CD4-positive, alpha-beta T cell treated with Interferon alpha-2 for 1 hour (primary cell): ENCODE measurements around the gene SLC35E3.
A peak's percentile ranks its signal among the peaks of the same experiment; 100 is the strongest.

Source experiments
- DNase-seq, 2 donors: peaks; one replicate each; pipeline ENCODE4 v3.0.0-alpha.2; 2020 to 2022

Gene SLC35E3

GRCh38 chr12:68745904-68746571 lies at the start of gene SLC35E3:
Gene SLC35E3, plus strand, starts transcription at chr12:68746176. Its CDS starts 202 bp downstream, at chr12:68746378.
- peak; percentile 90 to 91 for DNase-seq

GRCh38 chr12:68699486-68699885 lies 46.5 kb upstream of the SLC35E3 start:
- DNase-seq, result no peak

DNA sequence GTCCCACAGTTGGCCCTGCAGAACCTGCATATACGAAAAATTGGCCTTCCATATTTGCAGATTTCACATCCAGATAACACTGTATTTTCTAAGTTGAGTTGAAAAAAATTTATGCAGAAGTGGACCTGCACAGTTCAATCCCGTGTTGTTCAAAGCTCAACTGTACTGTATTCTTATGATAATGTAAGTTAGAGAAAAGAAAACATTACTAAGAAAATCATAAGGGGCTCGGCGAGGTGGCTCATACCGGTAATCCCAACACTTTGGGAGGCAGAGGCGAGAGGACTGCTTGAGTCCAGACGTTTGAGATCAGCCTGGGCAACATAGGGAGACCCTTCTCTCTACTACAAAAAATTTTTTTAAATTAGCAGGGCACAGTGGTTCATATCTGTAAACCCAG lies 18.2 kb upstream of the SLC35E3 start:
- no peak for DNase-seq

- DNase-seq, result no peak
Observed at GRCh38 chr12:68733661-68734071, 12.3 kb upstream of the SLC35E3 start.

DNA sequence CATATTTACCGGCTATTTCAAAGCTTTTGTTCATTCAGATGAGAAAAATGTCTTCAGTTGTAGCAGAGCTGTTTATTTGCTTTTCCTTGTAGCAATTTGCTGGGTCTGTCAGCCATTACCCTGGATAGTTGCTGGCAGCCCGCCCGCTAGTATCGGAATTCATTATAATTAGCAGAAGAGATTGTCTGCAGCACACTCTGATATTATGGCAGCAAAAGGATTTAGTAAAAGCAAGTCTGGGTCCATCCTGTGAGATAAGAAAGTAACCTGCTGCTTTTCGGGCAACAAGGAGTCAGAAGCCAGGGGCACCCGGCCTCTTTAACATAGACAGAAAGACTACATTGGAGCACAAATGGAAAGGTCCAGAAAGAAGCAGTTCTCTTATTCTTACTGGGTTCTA lies 6.1 kb upstream of the SLC35E3 start:
- no peak for DNase-seq

DNA sequence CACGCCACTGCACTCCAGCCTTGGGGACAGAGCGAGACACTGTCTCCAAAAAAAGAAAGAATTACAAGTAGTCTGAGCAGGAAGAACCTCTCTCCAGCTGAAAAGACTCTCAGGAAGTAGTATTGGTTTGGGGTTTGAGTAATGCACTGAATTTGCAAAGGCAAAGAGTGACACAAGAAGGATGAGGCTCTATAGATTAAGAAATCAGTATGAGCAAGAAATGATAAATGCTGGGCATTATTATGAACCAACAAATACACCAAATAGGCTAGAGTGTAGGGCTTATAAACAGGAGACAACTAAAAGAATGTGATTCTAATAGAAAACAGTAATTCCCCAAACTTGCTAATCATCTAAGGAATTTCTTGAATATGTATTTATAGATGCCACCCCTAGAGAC lies 2.6 kb upstream of the SLC35E3 start:
- no peak for DNase-seq

GRCh38 chr12:68745376-68745903 lies 536 bp upstream of the SLC35E3 start:
- DNase-seq, result peak in 1 of 2 donors; percentile 11

DNA sequence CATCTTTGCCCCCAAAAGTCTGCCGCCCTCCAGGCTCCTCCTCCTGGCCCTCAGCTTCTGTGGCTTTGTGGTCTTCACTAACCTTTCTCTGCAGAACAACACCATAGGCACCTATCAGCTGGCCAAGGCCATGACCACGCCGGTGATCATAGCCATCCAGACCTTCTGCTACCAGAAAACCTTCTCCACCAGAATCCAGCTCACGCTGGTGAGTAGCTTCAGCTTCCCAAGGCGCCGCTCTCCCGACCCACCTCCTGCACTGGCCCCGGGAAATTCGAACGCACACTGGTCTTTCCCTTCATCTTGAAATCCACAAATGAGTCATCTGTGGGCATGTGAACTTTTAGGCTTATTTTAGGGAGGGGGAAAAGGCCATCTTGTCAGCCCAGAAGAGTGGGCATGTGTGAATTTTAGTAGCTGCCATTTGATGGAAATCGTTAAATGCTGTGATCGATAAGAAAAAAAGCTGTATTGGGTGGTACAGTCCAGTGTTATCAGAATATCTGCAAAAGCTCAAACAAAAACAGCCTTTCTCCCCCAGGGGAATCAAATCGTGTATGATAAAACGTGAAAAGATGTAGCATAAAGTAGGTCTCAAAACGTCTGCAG lies 700 bp downstream of the SLC35E3 start:
- peak; percentile 3 to 32 for DNase-seq

GRCh38 chr12:68749443-68749842 lies 3.5 kb downstream of the SLC35E3 start:
- DNase-seq, result no peak

DNA sequence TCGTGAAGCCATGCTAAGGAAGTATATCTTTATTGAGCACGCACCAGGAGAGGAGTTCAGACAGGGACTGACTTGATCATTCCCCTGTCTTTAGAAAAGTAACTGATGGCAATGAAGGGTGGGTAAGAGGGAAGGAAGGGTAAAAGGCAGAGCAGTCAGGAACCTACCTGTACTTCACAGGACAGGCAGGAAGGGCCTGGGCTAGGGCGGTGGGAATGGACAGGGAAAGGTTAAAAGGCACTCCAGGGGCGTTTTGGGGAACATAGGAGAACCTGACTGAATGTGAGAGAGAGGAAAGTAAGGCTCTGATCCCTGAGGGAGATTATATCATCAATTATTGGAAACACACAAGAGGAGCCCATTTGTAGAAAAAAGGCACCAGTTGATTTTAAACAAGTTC lies 3.9 kb downstream of the SLC35E3 start:
- no peak for DNase-seq

DNA sequence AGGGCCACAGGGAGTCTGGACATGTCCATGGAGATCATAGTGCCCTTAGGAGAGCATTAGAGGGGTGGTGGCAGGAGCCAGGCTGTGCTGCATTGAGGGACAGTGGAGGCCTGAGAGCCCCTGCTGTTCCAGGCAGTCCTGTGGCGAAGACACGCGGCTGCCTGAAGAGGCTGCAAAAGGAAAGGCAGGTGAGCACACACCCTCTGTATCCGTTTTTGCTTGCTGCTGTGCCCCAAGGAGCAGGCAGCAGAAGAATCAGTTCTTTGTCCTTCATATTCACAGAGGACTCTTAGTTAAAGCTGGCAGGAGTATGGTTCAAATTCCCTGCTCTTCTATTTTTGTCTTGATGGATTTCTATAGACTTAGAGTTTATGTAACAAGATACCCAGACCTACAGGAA lies 4.5 kb downstream of the SLC35E3 start:
- DNase-seq, result no peak

DNA sequence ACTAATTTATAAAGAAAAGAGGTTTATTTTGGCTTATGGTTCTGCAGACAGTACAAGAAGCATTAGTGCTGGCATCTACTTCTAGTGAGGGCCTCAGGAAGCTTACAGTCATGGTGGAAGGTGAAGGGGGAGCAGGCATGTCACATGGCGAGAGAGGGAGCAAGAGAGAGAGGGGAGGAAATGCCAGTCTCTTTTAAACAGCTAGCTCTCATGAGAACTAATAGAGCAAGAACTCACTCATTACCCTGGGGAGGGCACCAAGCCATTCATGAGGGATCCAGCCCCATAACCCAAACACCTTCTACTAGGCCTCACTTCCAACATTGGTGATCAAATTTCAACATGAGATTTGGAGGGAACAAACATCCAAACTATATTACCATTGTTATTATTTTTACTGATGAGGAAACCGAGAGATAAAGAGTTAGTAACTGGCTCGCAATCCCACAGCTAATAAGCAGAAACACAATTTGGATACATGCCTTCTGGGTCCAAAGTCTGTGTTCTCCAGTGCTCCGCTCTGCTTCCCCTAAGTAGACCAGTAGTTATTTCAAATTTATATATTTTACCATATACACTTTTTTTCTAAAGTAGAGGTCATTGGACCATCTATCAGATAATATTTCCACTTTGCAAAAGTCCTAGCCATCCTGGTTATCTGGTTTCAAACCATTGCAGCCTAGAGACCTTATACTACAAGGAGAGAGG lies 9.7 kb downstream of the SLC35E3 start:
- DNase-seq, result no peak

DNA sequence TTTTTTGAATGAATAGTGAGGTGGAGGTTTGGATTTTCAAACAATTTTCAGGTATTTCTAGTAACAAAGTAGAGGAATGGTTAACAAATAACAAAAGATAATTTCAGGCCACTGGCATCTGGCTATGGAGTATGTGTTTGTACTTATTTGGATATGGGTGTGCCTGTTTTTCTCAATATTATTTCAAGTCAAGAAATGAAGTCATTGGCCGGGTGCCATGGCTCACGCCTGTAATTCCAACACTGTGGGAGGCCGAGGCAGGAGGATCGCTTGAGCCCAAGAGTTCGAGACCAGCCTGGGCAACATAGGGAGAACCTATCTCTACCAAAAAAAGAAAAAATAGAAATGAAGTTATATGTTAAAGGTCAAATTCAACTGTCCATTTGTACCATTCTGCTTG lies 13.9 kb downstream of the SLC35E3 start:
- DNase-seq, result no peak

DNA sequence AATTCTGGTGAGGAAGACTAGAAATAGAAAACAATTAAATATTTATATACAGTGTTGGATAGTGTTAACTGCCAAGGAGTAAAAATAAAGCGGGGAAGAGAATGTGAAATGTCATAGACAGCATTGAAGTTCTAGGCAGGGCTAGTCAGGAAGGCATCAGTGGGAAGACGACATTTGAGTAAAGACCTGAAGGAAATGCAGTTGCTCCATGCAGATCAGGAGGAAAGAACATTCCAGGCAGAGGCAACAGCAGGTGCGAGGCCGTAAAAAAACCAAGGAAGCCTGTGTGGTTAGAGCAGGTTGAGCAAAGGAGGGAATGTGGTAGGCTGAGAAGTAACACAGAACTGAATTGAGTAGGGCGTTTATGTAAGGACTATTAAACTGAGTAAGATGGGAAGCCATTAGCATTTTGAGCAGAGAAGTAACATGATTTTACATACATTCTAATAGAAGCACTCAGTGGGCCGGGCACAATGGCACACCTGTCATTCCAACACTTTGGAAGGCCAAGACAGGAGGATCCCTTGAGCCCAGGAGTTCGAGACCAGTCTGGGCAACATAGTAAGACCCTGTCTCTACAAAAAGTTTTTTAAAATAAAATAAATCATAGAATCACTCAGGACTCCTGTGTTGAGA lies 14.9 kb downstream of the SLC35E3 start:
- no peak for DNase-seq

DNA sequence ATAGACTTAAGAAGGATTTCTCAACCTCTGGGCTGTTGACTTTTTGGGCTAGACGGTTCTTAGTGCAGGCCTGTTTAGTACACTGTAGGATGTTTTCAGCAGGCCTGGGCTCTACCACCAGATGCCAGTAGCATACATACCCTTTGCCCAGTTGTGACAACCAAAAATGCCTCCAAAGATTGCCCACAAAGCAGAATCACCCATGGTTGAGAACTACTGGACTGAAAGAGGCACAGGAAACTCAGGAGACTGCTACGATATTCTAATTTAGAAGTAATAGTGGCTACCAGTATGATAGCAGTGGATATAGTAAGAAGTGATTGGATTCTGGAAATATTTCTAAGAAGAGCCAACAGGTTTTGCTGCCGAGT lies 15.5 kb downstream of the SLC35E3 start:
- DNase-seq, result no peak

GRCh38 chr12:68761901-68762630 lies 16.1 kb downstream of the SLC35E3 start:
- no peak for DNase-seq

- no peak for DNase-seq
Observed at GRCh38 chr12:68762691-68763090, 16.7 kb downstream of the SLC35E3 start.

- DNase-seq, result no peak
Observed at GRCh38 chr12:68765696-68766095, 19.7 kb downstream of the SLC35E3 start.

DNA sequence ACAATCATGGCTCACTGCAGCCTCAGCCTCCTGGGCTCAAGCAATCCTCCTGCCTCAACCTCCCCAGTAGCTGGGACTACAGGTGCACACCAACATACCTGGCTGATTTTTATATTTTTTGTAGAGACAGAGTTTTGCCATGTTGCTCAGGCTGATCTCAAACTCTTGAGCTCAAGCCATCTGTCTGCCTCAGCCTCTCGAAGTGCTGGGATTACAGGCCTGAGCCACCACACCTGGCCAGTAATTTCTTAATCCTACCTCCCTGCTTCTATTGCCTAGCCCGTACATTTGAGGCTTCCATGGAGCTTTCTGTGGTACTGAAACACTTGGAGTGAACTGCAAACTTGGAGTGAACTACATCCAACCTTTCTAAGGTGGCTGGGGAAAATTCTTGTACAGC lies 20.7 kb downstream of the SLC35E3 start:
- DNase-seq, result no peak

DNA sequence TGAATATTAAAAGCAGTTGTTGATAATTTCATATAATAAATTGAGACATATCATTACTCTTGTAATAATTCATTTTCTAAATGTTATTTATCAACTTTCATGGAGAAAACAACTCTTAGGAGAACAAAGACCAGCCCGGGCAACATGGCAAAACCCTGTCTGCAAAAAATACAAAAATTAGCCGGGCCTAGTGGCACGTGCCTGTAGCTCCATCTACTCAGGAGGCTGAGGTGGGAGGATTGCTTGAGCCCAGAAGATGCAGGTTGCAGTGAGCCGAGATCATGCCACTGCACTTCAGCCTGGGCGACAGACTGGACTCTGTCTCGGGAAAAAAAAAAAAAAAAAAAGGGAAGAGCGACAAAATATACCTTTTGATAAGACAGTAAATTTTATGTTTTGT lies 21.2 kb downstream of the SLC35E3 start:
- no peak for DNase-seq

DNA sequence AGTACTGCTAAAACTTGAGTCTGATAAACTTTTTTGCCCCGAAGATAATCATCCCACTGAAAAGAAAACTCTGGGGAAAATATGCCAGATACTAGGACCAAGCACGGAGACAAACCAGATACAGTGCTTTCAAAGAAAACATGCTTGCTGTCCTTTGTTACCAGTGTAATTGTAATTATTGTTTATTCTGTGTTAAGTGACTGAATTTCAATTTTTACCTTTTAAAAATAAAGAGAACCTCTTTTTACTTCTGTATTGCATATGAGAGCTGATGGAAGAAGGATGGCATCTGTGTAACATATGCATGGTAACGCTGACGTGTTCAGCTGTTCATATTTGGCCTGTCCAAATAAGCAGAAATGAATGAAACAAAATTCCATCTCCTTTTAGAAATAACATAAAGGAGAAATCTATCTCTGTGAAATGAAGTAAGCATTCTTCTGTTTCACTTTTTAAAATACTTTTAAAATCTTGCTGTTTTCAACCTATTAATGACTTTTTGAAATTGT lies 22.5 kb downstream of the SLC35E3 start:
- DNase-seq, result no peak

DNA sequence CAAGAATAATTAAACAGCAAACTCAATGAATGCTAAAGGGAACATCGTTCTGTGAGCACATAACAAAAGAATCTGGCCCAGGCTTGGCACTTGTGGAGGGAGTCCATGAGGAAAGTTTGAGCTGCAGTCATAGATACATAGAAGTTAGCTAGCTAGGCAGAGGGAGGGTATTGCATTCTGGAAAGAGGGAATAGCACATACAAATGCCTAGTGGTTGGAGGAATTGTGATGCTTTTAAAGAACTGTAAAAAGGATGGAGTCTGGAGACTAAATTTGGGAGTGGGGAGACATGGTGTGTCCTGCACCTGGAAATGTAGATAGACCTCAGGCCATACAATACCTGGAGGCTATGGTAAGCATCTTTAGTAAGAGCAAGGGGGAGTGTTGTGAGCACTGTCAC lies 24.0 kb downstream of the SLC35E3 start:
- no peak for DNase-seq
